Lung (tissue), 16 donors: Measurements from ENCODE around the gene HSPA1B. TPM values are rescaled to one million over a fixed set of nuclear protein-coding genes. Genes with fewer than 3 reads are reported as not detected.

Source experiments
- ATAC-seq: fragments of 200-7000 bp; cut with Tn5 transposase; one replicate; pipeline ENCODE4 v1.9.1; 2020; ENCODE audit warnings: moderate number of reproducible peaks; ENCODE audit not compliant: insufficient read depth, low FRiP score
- DNase-seq, 3 donors: peaks; one replicate each; pipeline ENCODE4 v3.0.0-alpha.2; 2013 to 2017
- H3K27ac ChIP-seq, 2 donors: one replicate each; pipeline ENCODE4 v1.5.1; 2013; ENCODE audit warnings: mild to moderate bottlenecking in 2 of 2, moderate library complexity in 2 of 2, control low read depth in 1 of 2, inconsistent platforms in 1 of 2, low read depth in 1 of 2, low read length in 1 of 2
- H3K27me3 ChIP-seq, 3 donors: one replicate each; pipeline ENCODE4 v1.5.1; 2013; ENCODE audit warnings: low read length in 2 of 3; ENCODE audit not compliant: control insufficient read depth in 3 of 3, insufficient read depth in 3 of 3
- H3K36me3 ChIP-seq, 4 donors: one replicate each; pipeline ENCODE4 v1.5.1; 2013; ENCODE audit warnings: low read length in 4 of 4, mild to moderate bottlenecking in 1 of 4, moderate library complexity in 1 of 4; ENCODE audit not compliant: control insufficient read depth in 4 of 4, insufficient read depth in 4 of 4
- H3K4me1 ChIP-seq, 5 donors: one replicate each; pipeline ENCODE4 v1.5.1; 2013; ENCODE audit warnings: low read length in 5 of 5, mild to moderate bottlenecking in 2 of 5, moderate library complexity in 1 of 5; ENCODE audit not compliant: control insufficient read depth in 5 of 5, insufficient read depth in 5 of 5
- H3K4me3 ChIP-seq: one replicate; pipeline ENCODE4 v1.5.1; 2013; ENCODE audit warnings: mild to moderate bottlenecking, control low read depth, moderate library complexity
- H3K9ac ChIP-seq, 2 donors: one replicate each; pipeline ENCODE4 v1.5.1; 2013; ENCODE audit warnings: low read length in 2 of 2, control low read depth in 1 of 2; ENCODE audit not compliant: insufficient read depth in 1 of 2
- H3K9me3 ChIP-seq, 4 donors: one replicate each; pipeline ENCODE4 v1.5.1; 2013; ENCODE audit warnings: low read length in 3 of 4, mild to moderate bottlenecking in 1 of 4, moderate library complexity in 1 of 4; ENCODE audit not compliant: control insufficient read depth in 4 of 4, insufficient read depth in 3 of 4
- whole genome bisulfite sequencing, 2 donors: extraction: QIAGEN DNeasy Blood & Tissue Kit; methylation state at CpG; one replicate each; pipeline ENCODE4 v1.1.7; 2013; 5-methylcytosine and 5-hydroxymethylcytosine counted together
- long read RNA-seq, 5 donors: transcript quantifications; one replicate each; lab custom pipeline, GENCODE V29; 2026
- polyA plus RNA-seq, 2 donors: library from polyadenylated mRNA; stranded (reverse); fragments of 200-250 nt; gene quantifications; one replicate each; pipeline ENCODE4 v1.2.1, GENCODE V29; 2013
- total RNA-seq, 2 donors: library from RNA; depleted of rRNA in 1 of 2; stranded (reverse); fragments of >200 nt in 1 of 2; gene quantifications; one replicate each; pipeline ENCODE4 v1.2.1, GENCODE V29; 2014 to 2021
- TF ChIP-seq, protein P1 (sequence below): IDR thresholded peaks from 2 replicates; pipeline ENCODE4 v1.5.1; 2012; ENCODE audit warnings: mild to moderate bottlenecking; ENCODE audit errors: control extremely low read depth, extremely low read depth
- donor health status: control.
- donor health status: control.
- donor health status: Bipolar disorder and iron deficiency.
- donor health status: healthy.
- donor health status: DM: yes; HTN: yes; CAD: no.

The HSPA1B gene
- total RNA-seq (1,000 to 10,000 TPM in 1 of 2 donors, 10 to 100 TPM in 1; 99.7 to 1,377 TPM), polyA plus RNA-seq (10 to 100 TPM; 33.2 to 99.0 TPM)
- long read RNA-seq, donor 1, transcript HSPA1B-201 (1 exons, 2,521 nt): major isoform, 65 of 65 reads
- long read RNA-seq, donor 1, partial matches to known transcripts: 0 of 65 reads
- long read RNA-seq, donor 1, other reads (novel, unspliced or antisense): 0 of 65 reads
- long read RNA-seq, donor 2, transcript HSPA1B-201 (1 exons, 2,521 nt): major isoform, 40 of 40 reads
- long read RNA-seq, donor 2, partial matches to known transcripts: 0 of 40 reads
- long read RNA-seq, donor 2, other reads (novel, unspliced or antisense): 0 of 40 reads
- long read RNA-seq, donor 3, transcript HSPA1B-201 (1 exons, 2,521 nt): major isoform, 37 of 37 reads
- long read RNA-seq, donor 3, partial matches to known transcripts: 0 of 37 reads
- long read RNA-seq, donor 3, other reads (novel, unspliced or antisense): 0 of 37 reads
- long read RNA-seq, donor 4, transcript HSPA1B-201 (1 exons, 2,521 nt): major isoform, 36 of 36 reads
- long read RNA-seq, donor 4, partial matches to known transcripts: 0 of 36 reads
- long read RNA-seq, donor 4, other reads (novel, unspliced or antisense): 0 of 36 reads
- long read RNA-seq, donor 5, transcript HSPA1B-201 (1 exons, 2,521 nt): major isoform, 64 of 64 reads
- long read RNA-seq, donor 5, partial matches to known transcripts: 0 of 64 reads
- long read RNA-seq, donor 5, other reads (novel, unspliced or antisense): 0 of 64 reads

DNA sequence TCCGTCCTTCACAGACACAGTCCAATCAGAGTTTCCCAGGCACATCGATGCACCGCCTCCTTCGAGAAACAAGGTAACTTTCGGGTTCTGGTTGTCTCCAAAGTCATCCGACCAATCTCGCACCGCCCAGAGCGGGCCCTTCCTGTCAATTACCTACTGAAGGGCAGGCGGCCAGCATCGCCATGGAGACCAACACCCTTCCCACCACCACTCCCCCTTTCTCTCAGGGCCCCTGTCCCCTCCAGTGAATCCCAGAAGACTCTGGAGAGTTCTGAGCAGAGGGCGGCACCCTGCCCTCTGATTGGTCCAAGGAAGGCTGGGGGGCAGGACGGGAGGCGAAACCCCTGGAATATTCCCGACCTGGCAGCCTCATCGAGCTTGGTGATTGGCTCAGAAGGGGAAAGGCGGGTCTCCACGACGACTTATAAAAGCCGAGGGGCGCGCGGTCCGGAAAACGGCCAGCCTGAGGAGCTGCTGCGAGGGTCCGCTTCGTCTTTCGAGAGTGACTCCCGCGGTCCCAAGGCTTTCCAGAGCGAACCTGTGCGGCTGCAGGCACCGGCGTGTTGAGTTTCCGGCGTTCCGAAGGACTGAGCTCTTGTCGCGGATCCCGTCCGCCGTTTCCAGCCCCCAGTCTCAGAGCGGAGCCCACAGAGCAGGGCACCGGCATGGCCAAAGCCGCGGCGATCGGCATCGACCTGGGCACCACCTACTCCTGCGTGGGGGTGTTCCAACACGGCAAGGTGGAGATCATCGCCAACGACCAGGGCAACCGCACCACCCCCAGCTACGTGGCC, at the start of gene HSPA1B:
HSPA1B (plus strand) TSS at position 453 of the 794 bp plus-strand sequence; CDS start at position 666, 213 bp downstream.
- ATAC-seq: peak; percentile 92
- H3K27me3 ChIP-seq: no peaks in the 10 kb centered on the region
- peaks cover 0 to 25% (median 7%) of the 10 kb centered on the region in 5 donors for H3K4me1 ChIP-seq
- H3K4me3 ChIP-seq: peak within 1 kb of the TSS; percentile 79
- TF ChIP-seq, protein P1, sequence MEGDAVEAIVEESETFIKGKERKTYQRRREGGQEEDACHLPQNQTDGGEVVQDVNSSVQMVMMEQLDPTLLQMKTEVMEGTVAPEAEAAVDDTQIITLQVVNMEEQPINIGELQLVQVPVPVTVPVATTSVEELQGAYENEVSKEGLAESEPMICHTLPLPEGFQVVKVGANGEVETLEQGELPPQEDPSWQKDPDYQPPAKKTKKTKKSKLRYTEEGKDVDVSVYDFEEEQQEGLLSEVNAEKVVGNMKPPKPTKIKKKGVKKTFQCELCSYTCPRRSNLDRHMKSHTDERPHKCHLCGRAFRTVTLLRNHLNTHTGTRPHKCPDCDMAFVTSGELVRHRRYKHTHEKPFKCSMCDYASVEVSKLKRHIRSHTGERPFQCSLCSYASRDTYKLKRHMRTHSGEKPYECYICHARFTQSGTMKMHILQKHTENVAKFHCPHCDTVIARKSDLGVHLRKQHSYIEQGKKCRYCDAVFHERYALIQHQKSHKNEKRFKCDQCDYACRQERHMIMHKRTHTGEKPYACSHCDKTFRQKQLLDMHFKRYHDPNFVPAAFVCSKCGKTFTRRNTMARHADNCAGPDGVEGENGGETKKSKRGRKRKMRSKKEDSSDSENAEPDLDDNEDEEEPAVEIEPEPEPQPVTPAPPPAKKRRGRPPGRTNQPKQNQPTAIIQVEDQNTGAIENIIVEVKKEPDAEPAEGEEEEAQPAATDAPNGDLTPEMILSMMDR: no peak
- H3K36me3 ChIP-seq: no peaks in the 10 kb centered on the region
- peak within 1 kb of the TSS; percentile 52 to 79 for H3K9ac ChIP-seq
- H3K9me3 ChIP-seq: no peaks in the 10 kb centered on the region
- H3K27ac ChIP-seq: peak within 1 kb of the TSS; percentile 96 to 99
- WGBS, 2 donors: 0 to 1% methylated on average over 46 to 52 of the region's 56 CpGs
- peak; percentile 100 for DNase-seq

DNA sequence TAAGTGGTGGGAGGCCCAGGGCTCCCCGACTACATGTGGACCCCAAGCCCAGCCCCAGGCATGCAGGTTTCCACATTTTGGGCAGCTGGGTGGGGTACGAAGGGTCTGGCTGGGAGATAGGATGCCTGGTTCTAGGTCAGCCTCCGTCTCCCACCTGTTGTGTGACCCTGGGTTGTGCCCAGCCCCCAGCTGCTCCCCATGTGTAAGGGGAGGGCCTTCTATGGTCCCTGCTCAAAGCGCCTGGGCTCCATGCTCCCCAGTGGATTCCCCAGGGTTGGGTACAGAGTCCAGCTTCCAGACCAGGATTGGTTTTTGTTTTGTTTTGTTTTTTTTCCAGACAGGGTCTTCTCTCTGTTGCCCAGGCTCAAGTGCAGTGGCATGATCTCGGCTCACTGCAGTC, 49.3 kb upstream of the HSPA1B start:
- H3K9me3 ChIP-seq: no peaks in the 10 kb centered on the region
- H3K27ac ChIP-seq: no peak overlapping the region
- WGBS, 2 donors: 89 to 94% methylated on average over 5 of the region's 5 CpGs
- TF ChIP-seq, protein P1: no peak
- DNase-seq (no peak), ATAC-seq (no peak)
- peaks cover 0 to 9% (median 0%) of the 10 kb centered on the region in 5 donors for H3K4me1 ChIP-seq
- H3K4me3 ChIP-seq: no peak overlapping the region
- H3K27me3 ChIP-seq: no peaks in the 10 kb centered on the region
- H3K9ac ChIP-seq: no peak overlapping the region
- H3K36me3 ChIP-seq: peaks cover 3 to 42% (median 18%) of the 10 kb centered on the region in 4 donors

GRCh38 chr6:31778999-31779885, 48.3 kb upstream of the HSPA1B start:
- peaks cover 0 to 9% (median 0%) of the 10 kb centered on the region in 5 donors for H3K4me1 ChIP-seq
- DNase-seq (no peak), ATAC-seq (no peak)
- H3K4me3 ChIP-seq: no peak overlapping the region
- TF ChIP-seq, protein P1: no peak
- 94 to 95% methylated on average over 43 of the region's 43 CpGs for WGBS, 2 donors
- no peaks in the 10 kb centered on the region for H3K27me3 ChIP-seq
- H3K36me3 ChIP-seq: peaks cover 6 to 47% (median 19%) of the 10 kb centered on the region in 4 donors
- no peaks in the 10 kb centered on the region for H3K9me3 ChIP-seq
- no peak overlapping the region for H3K27ac ChIP-seq
- H3K9ac ChIP-seq: no peak overlapping the region
